Neural crest cell (in vitro differentiated cells): ENCODE data around the gene ZNF771. TPM values are rescaled to one million over a fixed set of nuclear protein-coding genes. Genes with fewer than 3 reads are reported as not detected.
"Not testable (repeated sequence)": the region's sequence is repeated elsewhere in the genome, so short reads cannot be mapped to it uniquely, and the experiment has no call there.

ENCODE experiments used
- DNase-seq: peaks from one replicate; pipeline ENCODE4 v3.0.0; 2021; ENCODE audit warnings: low read depth, mixed read lengths, low spot score
- H3K27ac Mint-ChIP-seq: one replicate; pipeline ENCODE4 v1.8.0; 2021; ENCODE audit warnings: mild to moderate bottlenecking, mixed read lengths; ENCODE audit not compliant: unreplicated experiment
- H3K27me3 Mint-ChIP-seq: 2 replicates; pipeline ENCODE4 v1.8.0; 2021; ENCODE audit warnings: low read depth, mild to moderate bottlenecking, mixed read lengths
- H3K36me3 Mint-ChIP-seq: 2 replicates; pipeline ENCODE4 v1.8.0; 2021; ENCODE audit warnings: low read depth, mild to moderate bottlenecking, mixed read lengths
- H3K4me1 Mint-ChIP-seq: 2 replicates; pipeline ENCODE4 v1.8.0; 2021; ENCODE audit warnings: mixed read lengths
- H3K4me3 Mint-ChIP-seq: one replicate; pipeline ENCODE4 v1.8.0; 2021; ENCODE audit warnings: mild to moderate bottlenecking, mixed read lengths
- H3K9me3 Mint-ChIP-seq: 2 replicates; pipeline ENCODE4 v1.8.0; 2021; ENCODE audit warnings: mixed read lengths
- total RNA-seq: library from RNA; stranded (reverse); gene quantifications from 2 replicates; pipeline ENCODE4 v1.2.1, GENCODE V29; 2021
- TF ChIP-seq, protein P1 (sequence below): fragments of 200-600 bp; sonication (generic); conservative IDR thresholded peaks from 2 replicates; pipeline ENCODE4 v1.5.0; 2021; ENCODE audit warnings: antibody characterized with exemption, mild to moderate bottlenecking

ZNF771 gene
- total RNA-seq, 1 donor from 2014 or later: 18.9 TPM

DNA sequence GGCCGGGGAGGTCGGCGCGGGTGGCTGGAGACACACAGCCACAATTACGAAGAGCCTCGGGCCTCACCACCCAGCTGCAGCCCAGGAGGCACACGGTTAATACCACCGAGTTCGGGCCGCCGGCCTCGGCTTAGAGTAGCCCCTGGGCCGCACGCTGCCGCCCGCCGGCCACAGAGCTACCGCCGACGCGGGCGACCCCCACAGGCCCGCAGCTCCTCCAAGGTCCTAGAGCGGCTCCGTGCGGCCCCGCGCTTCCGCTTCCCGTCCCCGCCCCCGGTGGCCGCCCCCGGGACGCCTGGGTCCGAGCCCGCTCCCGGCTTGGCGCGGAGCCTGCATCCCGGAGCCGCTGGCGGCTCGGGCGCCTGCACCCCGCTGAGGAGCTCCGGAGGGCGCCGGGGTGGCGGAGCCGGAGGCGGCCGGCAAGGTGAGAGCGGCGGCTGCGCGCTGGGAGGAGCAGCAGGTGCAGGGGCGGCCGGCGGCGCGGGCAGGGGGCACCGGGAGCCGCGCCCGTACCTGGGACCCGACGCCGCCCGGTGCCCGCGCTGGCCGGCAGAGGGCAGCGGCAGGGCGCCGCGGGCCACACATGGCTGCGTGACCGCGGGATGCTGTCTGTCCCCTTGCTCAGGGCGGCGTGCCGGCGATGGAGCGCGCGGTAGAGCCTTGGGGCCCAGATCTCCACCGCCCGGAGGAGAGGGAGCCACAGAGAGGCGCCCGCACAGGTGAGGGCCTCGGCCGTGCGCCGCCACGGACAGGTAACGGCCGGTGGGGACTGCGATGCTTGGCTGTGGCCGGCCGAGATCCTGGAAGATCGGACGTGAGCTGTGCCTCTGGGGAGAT, 12.0 kb upstream of the ZNF771 start, which contains the start of gene ZNF48:
Gene ZNF48, plus strand, starts transcription at position 266 of the 837 bp plus-strand sequence. Its CDS starts 375 bp downstream, at position 641.
- no peaks in the 10 kb centered on the region for H3K9me3 Mint-ChIP-seq
- peaks cover 54% of the 10 kb centered on the region for H3K4me1 Mint-ChIP-seq
- H3K36me3 Mint-ChIP-seq: peaks cover 3% of the 10 kb centered on the region
- no peaks in the 10 kb centered on the region for H3K27me3 Mint-ChIP-seq
- TF ChIP-seq, protein P1, sequence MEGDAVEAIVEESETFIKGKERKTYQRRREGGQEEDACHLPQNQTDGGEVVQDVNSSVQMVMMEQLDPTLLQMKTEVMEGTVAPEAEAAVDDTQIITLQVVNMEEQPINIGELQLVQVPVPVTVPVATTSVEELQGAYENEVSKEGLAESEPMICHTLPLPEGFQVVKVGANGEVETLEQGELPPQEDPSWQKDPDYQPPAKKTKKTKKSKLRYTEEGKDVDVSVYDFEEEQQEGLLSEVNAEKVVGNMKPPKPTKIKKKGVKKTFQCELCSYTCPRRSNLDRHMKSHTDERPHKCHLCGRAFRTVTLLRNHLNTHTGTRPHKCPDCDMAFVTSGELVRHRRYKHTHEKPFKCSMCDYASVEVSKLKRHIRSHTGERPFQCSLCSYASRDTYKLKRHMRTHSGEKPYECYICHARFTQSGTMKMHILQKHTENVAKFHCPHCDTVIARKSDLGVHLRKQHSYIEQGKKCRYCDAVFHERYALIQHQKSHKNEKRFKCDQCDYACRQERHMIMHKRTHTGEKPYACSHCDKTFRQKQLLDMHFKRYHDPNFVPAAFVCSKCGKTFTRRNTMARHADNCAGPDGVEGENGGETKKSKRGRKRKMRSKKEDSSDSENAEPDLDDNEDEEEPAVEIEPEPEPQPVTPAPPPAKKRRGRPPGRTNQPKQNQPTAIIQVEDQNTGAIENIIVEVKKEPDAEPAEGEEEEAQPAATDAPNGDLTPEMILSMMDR: peak; percentile 57
- H3K4me3 Mint-ChIP-seq: peak within 1 kb of the TSS; percentile 92
- peak; percentile 77 for DNase-seq
- peak within 1 kb of the TSS; percentile 95 for H3K27ac Mint-ChIP-seq

DNA sequence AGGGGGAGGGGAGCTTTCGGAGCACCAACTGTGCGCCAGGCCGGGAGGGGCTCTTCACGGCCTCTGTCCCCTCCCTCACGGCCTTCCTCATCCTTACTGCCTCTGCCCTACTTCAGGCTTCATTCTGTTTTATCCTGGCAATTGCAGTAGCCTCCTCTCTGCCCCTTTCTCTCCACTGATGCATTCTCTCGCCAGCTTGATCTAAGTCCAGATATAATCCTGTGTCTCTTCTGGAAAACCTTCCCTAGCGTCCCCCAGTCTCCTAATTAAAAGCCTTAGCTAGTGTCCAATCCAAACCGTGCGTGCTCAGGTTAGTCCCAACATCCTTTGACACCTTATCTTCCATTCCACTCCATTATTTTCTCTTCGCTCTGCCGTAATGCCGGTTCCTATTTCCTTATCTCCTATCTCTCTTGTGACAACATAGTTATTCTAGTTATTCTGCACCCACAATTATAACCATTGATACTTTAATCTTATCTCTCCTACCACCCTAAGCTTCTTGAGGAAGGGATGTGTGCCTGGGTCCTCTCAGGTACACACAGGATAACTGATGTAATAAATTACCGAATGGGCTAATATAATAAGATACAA, 11.3 kb upstream of the ZNF771 start:
- peaks cover 3% of the 10 kb centered on the region for H3K36me3 Mint-ChIP-seq
- peaks cover 54% of the 10 kb centered on the region for H3K4me1 Mint-ChIP-seq
- DNase-seq: no peak
- H3K27ac Mint-ChIP-seq: peak overlapping the region; percentile 93
- TF ChIP-seq, protein P1: no peak
- peak overlapping the region; percentile 92 for H3K4me3 Mint-ChIP-seq
- H3K27me3 Mint-ChIP-seq: peaks cover 3% of the 10 kb centered on the region
- no peaks in the 10 kb centered on the region for H3K9me3 Mint-ChIP-seq

DNA sequence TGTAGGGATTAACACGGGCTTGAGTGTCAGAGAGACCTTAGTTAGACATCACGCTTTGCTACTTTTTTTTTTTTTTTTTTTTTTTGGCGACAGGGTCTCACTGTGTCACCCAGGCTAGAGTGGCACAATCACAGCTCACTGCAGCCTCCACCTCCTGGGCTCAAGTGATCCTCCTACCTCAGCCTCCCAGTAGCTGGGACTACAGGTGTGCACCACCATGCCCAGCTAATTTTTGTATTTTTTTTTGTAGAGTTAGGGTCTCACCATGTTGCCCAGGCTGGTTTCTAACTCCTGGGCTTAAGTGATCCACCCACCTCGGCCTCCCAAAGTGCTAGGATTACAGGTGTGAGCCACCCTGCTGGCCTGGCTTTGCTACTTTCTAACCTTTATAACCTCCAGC, 10.8 kb upstream of the ZNF771 start:
- Mint-ChIP-seq H3K4me1 (peaks cover 57% of the 10 kb centered on the region), H3K4me3 (peak overlapping the region; percentile 92)
- not testable (repeated sequence) for H3K27me3 Mint-ChIP-seq, H3K27ac Mint-ChIP-seq, DNase-seq, H3K36me3 Mint-ChIP-seq, H3K9me3 Mint-ChIP-seq

DNA sequence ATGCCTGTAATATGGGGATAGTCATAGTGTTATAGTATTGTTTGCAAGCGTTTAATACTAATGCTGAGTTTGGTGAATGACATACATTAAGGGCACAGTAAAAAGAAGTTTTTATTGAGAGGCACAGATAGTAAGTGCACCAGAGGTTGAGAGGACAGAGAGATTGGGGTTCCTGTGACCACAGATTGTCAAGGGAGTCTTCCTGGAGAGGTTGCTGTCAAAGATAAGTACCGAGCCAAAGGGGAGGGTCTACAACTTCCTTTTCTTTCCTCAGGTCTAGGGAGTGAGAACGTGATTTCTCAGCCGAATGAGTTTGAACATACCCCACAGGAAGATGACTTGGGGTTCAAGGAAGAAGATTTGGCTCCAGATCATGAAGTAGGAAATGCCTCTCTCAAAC, 10.3 kb upstream of the ZNF771 start:
- Mint-ChIP-seq H3K4me3 (peak overlapping the region; percentile 92), H3K4me1 (peaks cover 59% of the 10 kb centered on the region), H3K27me3 (peaks cover 3% of the 10 kb centered on the region), H3K9me3 (no peaks in the 10 kb centered on the region), H3K27ac (no peak overlapping the region), H3K36me3 (peaks cover 3% of the 10 kb centered on the region)
- TF ChIP-seq, protein P1: no peak
- DNase-seq: no peak

DNA sequence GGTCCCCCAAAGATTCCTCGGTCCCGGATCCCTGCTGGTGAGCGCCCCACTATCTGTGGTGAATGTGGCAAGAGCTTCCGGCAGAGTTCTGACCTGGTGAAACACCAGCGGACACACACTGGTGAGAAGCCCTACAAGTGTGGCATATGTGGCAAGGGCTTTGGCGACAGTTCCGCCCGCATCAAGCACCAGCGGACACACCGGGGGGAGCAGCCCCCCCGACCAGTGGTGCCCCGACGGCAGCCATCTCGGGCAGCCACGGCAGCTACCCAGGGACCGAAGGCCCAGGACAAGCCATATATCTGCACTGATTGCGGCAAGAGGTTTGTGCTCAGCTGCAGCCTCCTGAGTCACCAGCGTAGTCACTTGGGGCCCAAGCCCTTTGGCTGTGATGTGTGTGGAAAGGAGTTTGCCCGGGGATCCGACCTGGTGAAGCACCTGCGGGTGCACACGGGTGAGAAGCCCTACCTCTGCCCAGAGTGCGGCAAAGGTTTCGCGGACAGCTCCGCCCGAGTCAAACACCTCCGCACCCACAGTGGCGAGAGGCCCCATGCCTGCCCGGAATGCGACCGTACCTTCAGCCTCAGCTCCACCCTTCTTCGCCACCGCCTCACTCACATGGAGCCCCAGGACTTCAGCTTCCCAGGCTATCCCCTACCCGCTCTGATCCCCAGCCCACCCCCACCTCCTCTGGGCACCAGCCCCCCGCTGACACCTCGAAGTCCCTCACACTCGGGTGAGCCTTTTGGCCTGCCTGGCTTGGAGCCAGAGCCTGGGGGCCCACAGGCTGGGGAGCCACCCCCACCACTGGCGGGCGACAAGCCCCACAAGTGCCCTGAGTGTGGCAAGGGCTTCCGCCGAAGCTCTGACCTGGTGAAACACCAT, 9.4 kb upstream of the ZNF771 start:
- Mint-ChIP-seq H3K4me3 (peak overlapping the region; percentile 94), H3K27ac (no peak overlapping the region), H3K9me3 (no peaks in the 10 kb centered on the region), H3K36me3 (peaks cover 3% of the 10 kb centered on the region), H3K27me3 (peaks cover 3% of the 10 kb centered on the region), H3K4me1 (peaks cover 53% of the 10 kb centered on the region)
- no peak for DNase-seq
- TF ChIP-seq, protein P1: no peak
